ENCODE measurements around the gene LAMA3. TPM values are rescaled to one million over a fixed set of nuclear protein-coding genes. Genes with fewer than 3 reads are reported as not detected.

Gene LAMA3
- total RNA-seq, 1 donor from 2014 or later: 0.47 TPM

DNA sequence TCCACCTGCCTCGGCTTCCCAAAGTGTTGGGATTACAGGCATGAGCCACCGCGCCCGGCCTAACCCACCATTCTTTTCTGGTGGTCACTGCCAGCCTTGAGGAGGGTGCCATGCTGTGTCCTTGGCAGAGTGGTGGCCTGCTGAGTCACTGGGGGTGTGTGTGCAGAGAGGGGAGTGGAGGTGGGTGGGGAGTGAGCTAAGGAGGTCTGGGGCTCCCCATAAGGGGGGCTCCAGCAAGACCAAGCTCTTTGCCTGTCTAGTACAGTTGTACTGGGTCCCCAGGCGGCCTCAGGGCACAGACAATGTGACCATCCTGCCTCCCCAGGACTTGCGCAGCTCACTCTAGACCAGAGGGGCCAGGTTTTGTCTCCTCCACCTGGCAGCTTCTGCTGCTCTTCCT, 36.1 kb downstream of the LAMA3 start:
- no peak for TF ChIP-seq EZH2 (IDR thresholded peaks at IDR 0.05)
- TF ChIP-seq, protein P1, sequence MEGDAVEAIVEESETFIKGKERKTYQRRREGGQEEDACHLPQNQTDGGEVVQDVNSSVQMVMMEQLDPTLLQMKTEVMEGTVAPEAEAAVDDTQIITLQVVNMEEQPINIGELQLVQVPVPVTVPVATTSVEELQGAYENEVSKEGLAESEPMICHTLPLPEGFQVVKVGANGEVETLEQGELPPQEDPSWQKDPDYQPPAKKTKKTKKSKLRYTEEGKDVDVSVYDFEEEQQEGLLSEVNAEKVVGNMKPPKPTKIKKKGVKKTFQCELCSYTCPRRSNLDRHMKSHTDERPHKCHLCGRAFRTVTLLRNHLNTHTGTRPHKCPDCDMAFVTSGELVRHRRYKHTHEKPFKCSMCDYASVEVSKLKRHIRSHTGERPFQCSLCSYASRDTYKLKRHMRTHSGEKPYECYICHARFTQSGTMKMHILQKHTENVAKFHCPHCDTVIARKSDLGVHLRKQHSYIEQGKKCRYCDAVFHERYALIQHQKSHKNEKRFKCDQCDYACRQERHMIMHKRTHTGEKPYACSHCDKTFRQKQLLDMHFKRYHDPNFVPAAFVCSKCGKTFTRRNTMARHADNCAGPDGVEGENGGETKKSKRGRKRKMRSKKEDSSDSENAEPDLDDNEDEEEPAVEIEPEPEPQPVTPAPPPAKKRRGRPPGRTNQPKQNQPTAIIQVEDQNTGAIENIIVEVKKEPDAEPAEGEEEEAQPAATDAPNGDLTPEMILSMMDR (IDR thresholded peaks at IDR 0.05): no peak
- TF ChIP-seq EZH2phosphoT487 (IDR thresholded peaks at IDR 0.05): no peak
- Histone ChIP-seq H3K9me3 (ENCODE audit: low read depth) (no peaks in the 10 kb centered on the region), H3K79me2 (ENCODE audit: low read depth) (no peaks in the 10 kb centered on the region), H3K27me3 (no peaks in the 10 kb centered on the region), H3K27ac (no peak overlapping the region), H3K9ac (no peak overlapping the region), H2AFZ (replicated peaks) (no peak overlapping the region), H3K4me1 (peaks cover 5% of the 10 kb centered on the region), H3K4me3 (no peak overlapping the region), H3K36me3 (no peaks in the 10 kb centered on the region), H4K20me1 (ENCODE audit: low read depth) (no peaks in the 10 kb centered on the region), H3F3A (ENCODE audit: low read depth) (no peaks in the 10 kb centered on the region), H3K4me2 (no peak overlapping the region)
- Mint-ChIP-seq H3K36me3 (no peaks in the 10 kb centered on the region), H3K4me1 (peaks cover 2% of the 10 kb centered on the region), H3K27me3 (ENCODE audit: insufficient read depth, low read depth) (no peaks in the 10 kb centered on the region), H3K27ac (no peak overlapping the region), H3K9me3 (no peaks in the 10 kb centered on the region), H3K4me3 (no peak overlapping the region)
- no peak for DNase-seq (ENCODE audit: low spot score)

DNA sequence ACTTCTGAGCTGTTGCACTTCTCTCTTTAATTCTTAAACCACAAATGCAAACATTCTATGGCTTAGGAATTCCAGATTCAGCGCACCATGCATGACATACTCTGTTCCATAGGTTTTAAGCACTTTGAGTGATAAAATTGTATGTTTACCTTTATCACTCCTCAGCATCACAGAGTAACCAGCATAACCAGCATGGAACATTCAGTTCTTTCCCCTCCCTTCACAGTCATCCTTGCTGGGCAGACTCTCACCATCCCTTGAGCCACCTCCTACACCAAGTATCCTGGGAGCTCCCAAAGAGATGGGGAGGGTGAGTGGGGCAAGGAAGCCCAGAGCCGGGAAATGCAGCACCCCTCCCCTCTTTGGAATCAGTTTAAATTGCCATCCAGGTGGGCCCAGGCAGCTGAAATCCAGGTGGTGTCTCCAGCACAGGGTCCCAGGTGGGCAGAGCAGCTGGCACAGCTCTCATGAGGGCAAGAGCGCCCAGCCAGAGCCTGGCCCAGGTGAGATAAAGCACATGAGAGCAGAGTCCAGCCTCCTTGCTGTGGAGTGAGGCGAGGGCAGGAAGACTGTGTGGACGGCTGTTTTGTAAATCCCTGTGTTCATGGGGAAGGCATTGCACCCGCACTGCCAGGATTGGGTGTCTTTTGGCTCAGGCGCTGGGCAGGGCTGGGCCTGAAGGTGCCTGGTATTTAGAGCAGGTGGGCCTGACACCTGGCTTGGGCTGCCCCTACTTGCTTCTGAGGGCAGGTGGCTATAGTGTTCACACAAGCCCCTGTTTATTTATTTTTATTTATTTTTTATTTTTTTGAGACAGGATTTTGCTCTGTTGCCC, 36.8 kb downstream of the LAMA3 start:
- Mint-ChIP-seq H3K36me3 (no peaks in the 10 kb centered on the region), H3K27me3 (ENCODE audit: insufficient read depth, low read depth) (no peaks in the 10 kb centered on the region), H3K4me1 (peaks cover 2% of the 10 kb centered on the region), H3K9me3 (no peaks in the 10 kb centered on the region), H3K4me3 (no peak overlapping the region), H3K27ac (no peak overlapping the region)
- H3K4me1 ChIP-seq: peaks cover 5% of the 10 kb centered on the region
- no peaks in the 10 kb centered on the region for H4K20me1 ChIP-seq (ENCODE audit: low read depth)
- DNase-seq (ENCODE audit: low spot score): no peak
- no peaks in the 10 kb centered on the region for H3K36me3 ChIP-seq
- H3K27me3 ChIP-seq: no peaks in the 10 kb centered on the region
- H3F3A ChIP-seq (ENCODE audit: low read depth): no peaks in the 10 kb centered on the region
- H3K27ac ChIP-seq: no peak overlapping the region
- H3K9ac ChIP-seq: no peak overlapping the region
- no peak overlapping the region for H3K4me2 ChIP-seq
- no peak overlapping the region for H3K4me3 ChIP-seq
- H2AFZ ChIP-seq (replicated peaks): no peak overlapping the region
- TF ChIP-seq EZH2 (IDR thresholded peaks at IDR 0.05) (no peak), EZH2phosphoT487 (IDR thresholded peaks at IDR 0.05) (no peak)
- TF ChIP-seq, protein P1 (IDR thresholded peaks at IDR 0.05): no peak
- H3K79me2 ChIP-seq (ENCODE audit: low read depth): no peaks in the 10 kb centered on the region
- H3K9me3 ChIP-seq (ENCODE audit: low read depth): no peaks in the 10 kb centered on the region

DNA sequence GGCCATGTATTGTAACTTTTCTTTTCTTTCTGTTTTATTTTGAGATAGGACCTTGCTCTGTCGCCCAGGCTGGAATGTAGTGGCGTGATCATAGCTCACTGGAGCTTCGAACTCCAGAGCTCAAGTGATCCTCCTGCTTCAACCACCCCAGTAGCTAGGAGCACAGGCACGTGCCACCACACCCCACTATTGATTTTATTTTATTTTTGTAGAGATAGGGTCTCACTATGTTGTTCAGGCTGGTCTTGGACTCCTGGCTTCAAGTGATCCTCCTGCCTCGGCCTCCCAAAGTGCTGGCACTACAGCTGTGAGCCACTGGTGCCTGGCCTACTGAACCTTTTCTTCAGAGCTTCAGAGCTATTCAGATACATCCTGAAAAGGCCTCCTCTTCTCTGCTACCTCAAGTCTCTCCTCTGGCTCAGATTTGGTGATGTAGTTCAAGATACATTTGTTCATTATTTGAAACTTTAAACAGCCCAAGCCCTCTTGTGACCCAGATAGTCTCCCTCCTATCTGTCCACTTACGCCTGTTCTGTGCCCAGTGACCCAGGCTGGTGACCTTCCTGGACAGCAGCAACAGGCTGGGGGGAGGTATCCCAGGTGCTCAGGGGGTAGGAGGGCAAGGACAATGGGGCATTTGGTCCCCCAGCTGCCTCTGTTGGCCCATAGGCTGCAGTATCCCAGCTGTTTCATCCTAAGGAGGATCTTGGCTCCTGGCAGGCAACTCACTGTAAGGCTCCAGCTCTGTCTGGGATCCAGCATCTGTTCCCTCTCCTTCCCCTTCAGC, 38.6 kb downstream of the LAMA3 start:
- H3K4me2 ChIP-seq: no peak overlapping the region
- no peak overlapping the region for H3K27ac Mint-ChIP-seq
- H2AFZ ChIP-seq (replicated peaks): no peak overlapping the region
- H3K9ac ChIP-seq: no peak overlapping the region
- H3K36me3 ChIP-seq: no peaks in the 10 kb centered on the region
- no peaks in the 10 kb centered on the region for H3K4me1 ChIP-seq
- H3K79me2 ChIP-seq (ENCODE audit: low read depth): no peaks in the 10 kb centered on the region
- no peak overlapping the region for H3K4me3 ChIP-seq
- H3K27me3 ChIP-seq: no peaks in the 10 kb centered on the region
- H3K27ac ChIP-seq: no peak overlapping the region
- TF ChIP-seq EZH2 (IDR thresholded peaks at IDR 0.05) (no peak), EZH2phosphoT487 (IDR thresholded peaks at IDR 0.05) (no peak)
- TF ChIP-seq, protein P1 (IDR thresholded peaks at IDR 0.05): no peak
- H3K36me3 Mint-ChIP-seq: no peaks in the 10 kb centered on the region
- no peak for DNase-seq (ENCODE audit: low spot score)
- H3K4me3 Mint-ChIP-seq: no peak overlapping the region
- H3K9me3 Mint-ChIP-seq: no peaks in the 10 kb centered on the region
- H3F3A ChIP-seq (ENCODE audit: low read depth): no peaks in the 10 kb centered on the region
- H3K27me3 Mint-ChIP-seq (ENCODE audit: insufficient read depth, low read depth): no peaks in the 10 kb centered on the region
- H3K4me1 Mint-ChIP-seq: no peaks in the 10 kb centered on the region
- no peaks in the 10 kb centered on the region for H4K20me1 ChIP-seq (ENCODE audit: low read depth)
- no peaks in the 10 kb centered on the region for H3K9me3 ChIP-seq (ENCODE audit: low read depth)

All from neural progenitor cell (in vitro differentiated cells).